ENCODE data around the gene SLC26A2.
A peak's percentile ranks its signal among the peaks of the same experiment; 100 is the strongest.

Gene SLC26A2

GRCh38 chr5:150016537-150016936 is 56.0 kb downstream of the SLC26A2 start:
- peaks cover 13% of the 10 kb centered on the region for H3K36me3 ChIP-seq (ENCODE audit: control insufficient read depth, insufficient read depth, low read length)

GRCh38 chr5:150017226-150018005 is 56.9 kb downstream of the SLC26A2 start:
- H3K79me1 ChIP-seq (ENCODE audit: low read length) = peaks cover 5% of the 10 kb centered on the region
- no peak for DNase-seq
- H3K56ac ChIP-seq (ENCODE audit: low read length) = no peak overlapping the region
- H3K4ac ChIP-seq (ENCODE audit: low read depth, low read length) = no peak overlapping the region
- H3K23ac ChIP-seq (ENCODE audit: low read length) = no peak overlapping the region
- H2BK5ac ChIP-seq (ENCODE audit: low read length) = no peak overlapping the region
- H4K5ac ChIP-seq (ENCODE audit: low read length) = no peak overlapping the region
- no peak overlapping the region for H3K27ac ChIP-seq (ENCODE audit: low read depth, low read length)
- no peak overlapping the region for H2BK15ac ChIP-seq (replicated peaks; ENCODE audit: low read depth)
- no peaks in the 10 kb centered on the region for H3K27me3 ChIP-seq (ENCODE audit: insufficient read depth, low read length, poor library complexity)
- WGBS (ENCODE audit: extremely low coverage, insufficient coverage, low lambda C conversion rate) = no CpG with 5 or more reads among the region's 6 CpGs
- H3K4me3 ChIP-seq (ENCODE audit: low read length) = no peak overlapping the region
- H3K4me1 ChIP-seq (ENCODE audit: control insufficient read depth, low read depth, low read length) = no peaks in the 10 kb centered on the region
- H2AK5ac ChIP-seq (ENCODE audit: low read length) = no peak overlapping the region
- H3K18ac ChIP-seq (ENCODE audit: low read length) = no peak overlapping the region
- H3K79me2 ChIP-seq (ENCODE audit: control insufficient read depth, insufficient read depth, low read length) = no peaks in the 10 kb centered on the region
- H4K8ac ChIP-seq (ENCODE audit: low read depth, low read length) = no peak overlapping the region
- H2BK120ac ChIP-seq (ENCODE audit: low read depth, low read length) = no peak overlapping the region
- peaks cover 10% of the 10 kb centered on the region for H3K36me3 ChIP-seq (ENCODE audit: control insufficient read depth, insufficient read depth, low read length)
- no peak overlapping the region for H3K4me2 ChIP-seq (ENCODE audit: low read length)
- no peak overlapping the region for H3K9ac ChIP-seq (ENCODE audit: low read length)

More at GRCh38 chr5:150016537-150016936, 56.0 kb downstream of the SLC26A2 start:
- no peak overlapping the region for H3K27ac ChIP-seq (ENCODE audit: low read depth, low read length)
- no peak overlapping the region for H3K56ac ChIP-seq (ENCODE audit: low read length)
- no peak overlapping the region for H2AK5ac ChIP-seq (ENCODE audit: low read length)
- H3K27me3 ChIP-seq (ENCODE audit: insufficient read depth, low read length, poor library complexity) = no peaks in the 10 kb centered on the region
- H2BK15ac ChIP-seq (replicated peaks; ENCODE audit: low read depth) = no peak overlapping the region
- no peak overlapping the region for H3K18ac ChIP-seq (ENCODE audit: low read length)
- no peaks in the 10 kb centered on the region for H3K79me2 ChIP-seq (ENCODE audit: control insufficient read depth, insufficient read depth, low read length)
- H3K4me2 ChIP-seq (ENCODE audit: low read length) = no peak overlapping the region
- no peak overlapping the region for H4K5ac ChIP-seq (ENCODE audit: low read length)
- H3K4me3 ChIP-seq (ENCODE audit: low read length) = no peak overlapping the region
- H2BK120ac ChIP-seq (ENCODE audit: low read depth, low read length) = no peak overlapping the region
- no peak overlapping the region for H3K4ac ChIP-seq (ENCODE audit: low read depth, low read length)
- no peak overlapping the region for H3K9ac ChIP-seq (ENCODE audit: low read length)
- H3K23ac ChIP-seq (ENCODE audit: low read length) = no peak overlapping the region
- H4K8ac ChIP-seq (ENCODE audit: low read depth, low read length) = no peak overlapping the region
- DNase-seq = no peak
- H3K79me1 ChIP-seq (ENCODE audit: low read length) = peaks cover 5% of the 10 kb centered on the region
- H3K4me1 ChIP-seq (ENCODE audit: control insufficient read depth, low read depth, low read length) = no peaks in the 10 kb centered on the region
- H2BK5ac ChIP-seq (ENCODE audit: low read length) = no peak overlapping the region

- Histone ChIP-seq H3K4me2 (ENCODE audit: low read length) (no peak overlapping the region), H3K36me3 (ENCODE audit: control insufficient read depth, insufficient read depth, low read length) (peaks cover 7% of the 10 kb centered on the region), H3K4me1 (ENCODE audit: control insufficient read depth, low read depth, low read length) (no peaks in the 10 kb centered on the region)
Measured at GRCh38 chr5:150020249-150020648, 59.7 kb downstream of the SLC26A2 start.

GRCh38 chr5:150021491-150022157 is 61.1 kb downstream of the SLC26A2 start:
- Histone ChIP-seq H3K56ac (ENCODE audit: low read length) (no peak overlapping the region), H2BK5ac (ENCODE audit: low read length) (no peak overlapping the region), H3K36me3 (ENCODE audit: control insufficient read depth, insufficient read depth, low read length) (peaks cover 7% of the 10 kb centered on the region), H2BK15ac (replicated peaks; ENCODE audit: low read depth) (no peak overlapping the region), H3K9ac (ENCODE audit: low read length) (no peak overlapping the region), H3K23ac (ENCODE audit: low read length) (no peak overlapping the region), H3K4me3 (ENCODE audit: low read length) (no peak overlapping the region), H3K27ac (ENCODE audit: low read depth, low read length) (no peak overlapping the region), H2AK5ac (ENCODE audit: low read length) (no peak overlapping the region), H3K4me2 (ENCODE audit: low read length) (no peak overlapping the region), H3K79me2 (ENCODE audit: control insufficient read depth, insufficient read depth, low read length) (no peaks in the 10 kb centered on the region), H3K4ac (ENCODE audit: low read depth, low read length) (no peak overlapping the region), H4K5ac (ENCODE audit: low read length) (no peak overlapping the region), H4K8ac (ENCODE audit: low read depth, low read length) (no peak overlapping the region), H3K4me1 (ENCODE audit: control insufficient read depth, low read depth, low read length) (no peaks in the 10 kb centered on the region), H3K27me3 (ENCODE audit: insufficient read depth, low read length, poor library complexity) (no peaks in the 10 kb centered on the region), H3K18ac (ENCODE audit: low read length) (no peak overlapping the region), H3K79me1 (ENCODE audit: low read length) (peaks cover 2% of the 10 kb centered on the region), H2BK120ac (ENCODE audit: low read depth, low read length) (no peak overlapping the region)
- WGBS (ENCODE audit: extremely low coverage, insufficient coverage, low lambda C conversion rate) = no CpG with 5 or more reads among the region's 13 CpGs
- DNase-seq = peak; percentile 74

More at GRCh38 chr5:150020249-150020648, 59.7 kb downstream of the SLC26A2 start:
- Histone ChIP-seq H4K5ac (ENCODE audit: low read length) (no peak overlapping the region), H2BK120ac (ENCODE audit: low read depth, low read length) (no peak overlapping the region), H3K27ac (ENCODE audit: low read depth, low read length) (no peak overlapping the region), H3K4me3 (ENCODE audit: low read length) (no peak overlapping the region), H3K79me1 (ENCODE audit: low read length) (peaks cover 5% of the 10 kb centered on the region), H2AK5ac (ENCODE audit: low read length) (no peak overlapping the region), H2BK15ac (replicated peaks; ENCODE audit: low read depth) (no peak overlapping the region), H3K56ac (ENCODE audit: low read length) (no peak overlapping the region), H3K4ac (ENCODE audit: low read depth, low read length) (no peak overlapping the region), H3K27me3 (ENCODE audit: insufficient read depth, low read length, poor library complexity) (no peaks in the 10 kb centered on the region), H3K18ac (ENCODE audit: low read length) (no peak overlapping the region), H3K23ac (ENCODE audit: low read length) (no peak overlapping the region), H4K8ac (ENCODE audit: low read depth, low read length) (no peak overlapping the region), H3K9ac (ENCODE audit: low read length) (no peak overlapping the region), H3K79me2 (ENCODE audit: control insufficient read depth, insufficient read depth, low read length) (no peaks in the 10 kb centered on the region), H2BK5ac (ENCODE audit: low read length) (no peak overlapping the region)
- WGBS (ENCODE audit: extremely low coverage, insufficient coverage, low lambda C conversion rate) = no CpG with 5 or more reads among the region's 1 CpG
- DNase-seq = no peak

- Histone ChIP-seq H4K8ac (ENCODE audit: low read depth, low read length) (no peak overlapping the region), H2BK15ac (replicated peaks; ENCODE audit: low read depth) (no peak overlapping the region), H4K5ac (ENCODE audit: low read length) (no peak overlapping the region), H3K27me3 (ENCODE audit: insufficient read depth, low read length, poor library complexity) (no peaks in the 10 kb centered on the region), H3K4ac (ENCODE audit: low read depth, low read length) (no peak overlapping the region), H2BK120ac (ENCODE audit: low read depth, low read length) (no peak overlapping the region), H2BK5ac (ENCODE audit: low read length) (no peak overlapping the region), H3K36me3 (ENCODE audit: control insufficient read depth, insufficient read depth, low read length) (peaks cover 7% of the 10 kb centered on the region), H3K18ac (ENCODE audit: low read length) (no peak overlapping the region), H2AK5ac (ENCODE audit: low read length) (no peak overlapping the region), H3K79me2 (ENCODE audit: control insufficient read depth, insufficient read depth, low read length) (no peaks in the 10 kb centered on the region), H3K56ac (ENCODE audit: low read length) (no peak overlapping the region), H3K4me1 (ENCODE audit: control insufficient read depth, low read depth, low read length) (no peaks in the 10 kb centered on the region), H3K23ac (ENCODE audit: low read length) (no peak overlapping the region), H3K79me1 (ENCODE audit: low read length) (peaks cover 2% of the 10 kb centered on the region), H3K9ac (ENCODE audit: low read length) (no peak overlapping the region), H3K4me2 (ENCODE audit: low read length) (no peak overlapping the region), H3K4me3 (ENCODE audit: low read length) (no peak overlapping the region), H3K27ac (ENCODE audit: low read depth, low read length) (no peak overlapping the region)
- WGBS (ENCODE audit: extremely low coverage, insufficient coverage, low lambda C conversion rate) = no CpG with 5 or more reads among the region's 1 CpG
- DNase-seq = no peak
Measured at GRCh38 chr5:150022158-150022531, 61.6 kb downstream of the SLC26A2 start.

All from mesendoderm (in vitro differentiated cells).